Stimulated activated CD4-positive, alpha-beta T cell treated with anti-CD3 and anti-CD28 coated beads, TNF-alpha, amount 100 ng/mL, for 1 hour (primary cell): ENCODE results near the gene GATA6.

ENCODE experiments used
- DNase-seq, 3 donors: peaks; one replicate each; pipeline ENCODE4 v3.0.0-alpha.2; 2020; ENCODE audit warnings: low read depth in 3 of 3, low spot score in 1 of 3

Gene GATA6

DNA sequence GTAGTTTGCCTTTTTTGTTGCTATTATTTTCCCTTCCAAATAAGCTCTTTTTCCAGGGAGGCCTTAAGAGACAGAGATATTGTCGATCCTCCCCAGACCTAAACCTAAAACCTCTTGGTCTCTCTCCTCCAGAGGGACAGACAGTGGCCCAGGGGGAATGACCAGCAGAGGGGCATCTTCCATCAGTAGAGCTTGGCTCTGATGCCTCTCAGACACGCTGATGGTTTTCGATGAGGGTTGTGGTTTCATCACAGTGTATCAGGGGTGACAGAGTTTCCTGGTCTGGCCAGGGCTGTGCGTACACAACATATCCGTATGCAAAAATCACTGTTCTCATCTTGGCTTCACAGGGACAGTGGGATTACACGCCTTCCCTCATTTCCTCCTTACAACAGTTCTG, 68.6 kb downstream of the GATA6 start:
- no peak for DNase-seq

GRCh38 chr18:22238681-22239080, 69.3 kb downstream of the GATA6 start:
- DNase-seq, result no peak

GRCh38 chr18:22241921-22242361, 72.6 kb downstream of the GATA6 start:
- DNase-seq, result no peak

GRCh38 chr18:22243513-22243912, 74.1 kb downstream of the GATA6 start:
- DNase-seq, result no peak

DNA sequence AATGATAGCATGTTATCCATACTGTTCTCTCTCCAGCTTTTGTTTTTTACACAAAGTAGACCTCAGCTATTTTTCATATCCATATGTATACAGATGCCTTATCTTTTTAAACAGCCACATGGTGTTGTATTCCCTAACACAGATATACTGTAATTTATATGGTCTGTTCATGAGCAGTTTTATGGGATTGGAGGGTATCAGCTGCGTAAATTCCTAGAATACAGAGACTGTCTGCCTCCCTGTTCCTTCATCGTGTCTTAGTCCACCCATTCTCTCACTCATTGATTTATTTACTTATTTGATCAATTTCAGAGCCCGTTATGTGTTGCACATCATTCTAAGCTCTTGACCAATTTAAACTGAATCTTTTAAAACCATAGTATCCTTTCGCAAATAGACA, 80.6 kb downstream of the GATA6 start:
- no peak for DNase-seq

GRCh38 chr18:22250591-22250996, 81.2 kb downstream of the GATA6 start:
- no peak for DNase-seq
